HG03097 (cell line): ENCODE data around the gene JAKMIP1.

ENCODE experiments used
- ATAC-seq: cut with Tn5 transposase; IDR thresholded peaks from one replicate; pipeline ENCODE4 v1.9.1; 2021; ENCODE audit not compliant: unreplicated experiment, low FRiP score

The JAKMIP1 gene

GRCh38 chr4:5980436-5981155 is 219.8 kb downstream of the JAKMIP1 start:
- no peak for ATAC-seq

GRCh38 chr4:5979981-5980380 is 220.4 kb downstream of the JAKMIP1 start:
- no peak for ATAC-seq

GRCh38 chr4:5976921-5977320 is 223.4 kb downstream of the JAKMIP1 start:
- ATAC-seq: no peak

- ATAC-seq: no peak
These were observed 223.9 kb downstream of the JAKMIP1 start for GRCh38 chr4:5976431-5976830.
